Measurements from ENCODE around the gene OR52K2.

GRCh38 chr11:4466131-4466870, 17.2 kb downstream of the OR52K2 start:
- TF ChIP-seq POLR2A (IDR thresholded peaks at IDR 0.05), result no peak
- no peak for TF ChIP-seq CTCF (IDR thresholded peaks at IDR 0.05)
